ENCODE data around the gene ISG15. TPM values are rescaled to one million over a fixed set of nuclear protein-coding genes. Genes with fewer than 3 reads are reported as not detected.

The ISG15 gene
- total and polyA plus RNA-seq, 9 of the 15 experiments (the other 6 are each of a cell fraction or from before 2014, with no cell fraction given): 0.40 to 58.3 (median 12.2) TPM

- TF ChIP-seq CEBPB (tag; IDR thresholded peaks at IDR 0.05) (no peak), TCF7 (IDR thresholded peaks at IDR 0.05; ENCODE audit: borderline replicate concordance) (no peak; the same call in 1 of the 2 replicates), CCAR2 (IDR thresholded peaks at IDR 0.05; ENCODE audit: low read depth, low read length) (no peak), RBBP5 (IDR thresholded peaks at IDR 0.05; ENCODE audit: borderline replicate concordance, insufficient read depth, low read length, poor library complexity, severe bottlenecking) (peak; percentile 58), ZNF695 (CRISPR knock-in tag; IDR thresholded peaks at IDR 0.05) (no peak), MITF (IDR thresholded peaks at IDR 0.05) (no peak), ZNF224 (CRISPR knock-in tag; IDR thresholded peaks at IDR 0.05) (no peak), ETS1 (conservative IDR thresholded peaks at IDR 0.05; ENCODE audit: control insufficient read depth, low read depth, low read length) (0 out of 2 replicates have a peak, but pooled peaks have one; percentile 55), TRIM25 (IDR thresholded peaks at IDR 0.05; ENCODE audit: borderline replicate concordance) (no peak), ATF7 (IDR thresholded peaks at IDR 0.05) (peak; percentile 52), NEUROD1 (IDR thresholded peaks at IDR 0.05; ENCODE audit: borderline replicate concordance, low read depth, low read length, partially characterized antibody) (peak; percentile 21), ZNF507 (tag; conservative IDR thresholded peaks at IDR 0.05) (no peak), ARID4B (CRISPR knock-in tag; IDR thresholded peaks at IDR 0.05) (peak; percentile 73), FOSL1 (tag; conservative IDR thresholded peaks at IDR 0.05) (peak; percentile 73; the same call in 1 of the 2 replicates), KLF6 (CRISPR knock-in tag; IDR thresholded peaks at IDR 0.05; ENCODE audit: borderline replicate concordance) (peak; percentile 29; the same call in 1 of the 2 replicates), HLTF (IDR thresholded peaks at IDR 0.05) (no peak), CXXC5 (CRISPR knock-in tag; IDR thresholded peaks at IDR 0.05) (peak; percentile 78), EZH2 (IDR thresholded peaks at IDR 0.05; ENCODE audit: borderline replicate concordance, low read depth, low read length) (no peak), ZSCAN29 (IDR thresholded peaks at IDR 0.05) (no peak)
These were observed 46.5 kb upstream of the ISG15 start (continued) for GRCh38 chr1:966704-967300.
